GM18526 (cell line): ENCODE measurements around the gene ABCG8.

Experiments used
- POLR2A ChIP-seq: IDR thresholded peaks from 3 replicates; pipeline ENCODE4 v1.6.1; 2011; ENCODE audit not compliant: insufficient read length; ENCODE audit errors: extremely low read depth

ABCG8 gene

GRCh38 chr2:43822839-43823238, 15.9 kb upstream of the ABCG8 start:
- no peak for TF ChIP-seq POLR2A

- no peak for TF ChIP-seq POLR2A
Measured at GRCh38 chr2:43823751-43824150, 15.0 kb upstream of the ABCG8 start.

- no peak for TF ChIP-seq POLR2A
Measured at GRCh38 chr2:43824512-43824911, 14.3 kb upstream of the ABCG8 start.

GRCh38 chr2:43824951-43825493, 13.7 kb upstream of the ABCG8 start:
- no peak for TF ChIP-seq POLR2A

- TF ChIP-seq POLR2A, result no peak
Measured at GRCh38 chr2:43825841-43826240, 12.9 kb upstream of the ABCG8 start.

GRCh38 chr2:43826305-43827250, 12.2 kb upstream of the ABCG8 start:
- TF ChIP-seq POLR2A, result no peak

GRCh38 chr2:43831543-43832294, 7.1 kb upstream of the ABCG8 start:
- TF ChIP-seq POLR2A, result no peak

- no peak for TF ChIP-seq POLR2A
Measured at GRCh38 chr2:43832457-43832856, 6.3 kb upstream of the ABCG8 start.

GRCh38 chr2:43837033-43837432, 1.7 kb upstream of the ABCG8 start:
- no peak for TF ChIP-seq POLR2A

GRCh38 chr2:43837831-43838559, 776 bp upstream of the ABCG8 start:
- TF ChIP-seq POLR2A, result no peak

- TF ChIP-seq POLR2A, result no peak
Measured at GRCh38 chr2:43839776-43840564, 1.2 kb downstream of the ABCG8 start.

- no peak for TF ChIP-seq POLR2A
Measured at GRCh38 chr2:43840965-43841364, 2.2 kb downstream of the ABCG8 start.

- TF ChIP-seq POLR2A, result no peak
Measured at GRCh38 chr2:43841949-43842865, 3.4 kb downstream of the ABCG8 start.
